ENCODE measurements around the gene KPNA2. TPM values are rescaled to one million over a fixed set of nuclear protein-coding genes. Genes with fewer than 3 reads are reported as not detected.
A peak's percentile ranks its signal among the peaks of the same experiment; 100 is the strongest.
"Not testable (repeated sequence)": the region's sequence is repeated elsewhere in the genome, so short reads cannot be mapped to it uniquely, and the experiment has no call there.

KPNA2 gene
- total RNA-seq, 1 experiment from 2014 or later, result 481 TPM

DNA sequence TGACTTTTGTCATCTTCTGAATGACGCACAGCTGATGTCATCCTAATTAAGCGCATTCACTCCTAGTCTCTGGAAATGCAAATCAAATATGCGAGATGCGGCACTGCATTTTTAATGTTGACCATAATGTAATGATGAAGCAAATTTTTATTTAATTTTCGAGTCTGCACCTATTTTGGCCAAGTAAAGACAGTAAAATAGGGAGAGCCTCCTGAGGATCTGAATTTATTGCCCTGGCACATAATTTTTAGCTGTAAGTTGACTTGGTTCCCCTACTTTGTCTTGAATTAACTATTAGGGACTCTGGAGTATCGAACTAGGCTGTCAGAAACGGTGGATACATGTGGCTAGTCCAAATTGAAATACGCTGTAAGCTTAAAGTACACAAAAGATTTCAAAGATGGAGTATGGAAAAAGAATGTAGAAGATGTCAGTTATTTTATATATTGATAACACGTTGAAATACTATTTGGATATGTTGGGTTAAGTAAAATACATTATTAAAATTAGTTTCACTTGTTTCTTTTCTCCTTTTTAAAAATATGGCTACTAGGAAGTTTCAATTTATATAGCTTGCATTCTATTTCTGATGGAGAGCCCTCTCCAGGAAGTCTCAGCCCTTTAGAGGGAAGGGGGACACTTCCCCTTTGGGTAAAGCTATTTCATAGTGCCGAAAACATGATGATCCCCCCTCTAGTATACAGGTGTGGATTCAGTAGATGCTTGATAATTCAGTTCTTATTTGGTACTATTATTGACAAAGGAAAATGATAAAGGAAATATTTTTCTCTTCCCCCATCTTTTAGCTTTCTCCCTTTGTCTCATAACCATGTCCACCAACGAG lies 991 bp downstream of the KPNA2 start:
- Histone ChIP-seq H3K36me3 (ENCODE audit: insufficient read depth, low read length, poor library complexity, severe bottlenecking) (peaks cover 49% of the 10 kb centered on the region), H3K9me3 (ENCODE audit: low read depth, low read length, poor library complexity, severe bottlenecking) (no peaks in the 10 kb centered on the region), H3K4me1 (ENCODE audit: insufficient read depth, low read length, poor library complexity, severe bottlenecking) (peaks cover 26% of the 10 kb centered on the region), H3K4me3 (ENCODE audit: low read depth, low read length, poor library complexity, severe bottlenecking) (peak overlapping the region; percentile 95), H3K27ac (ENCODE audit: low read depth, low read length, poor library complexity, severe bottlenecking) (peak overlapping the region; percentile 98), H3K27me3 (replicated peaks; ENCODE audit: insufficient read depth, low read depth, low read length, poor library complexity) (no peaks in the 10 kb centered on the region)
- ChIA-PET CTCF (interaction anchor here (0.6 kb wide), 1 partner anchor 116 kb away, joined by 5 read pairs; no protein-coding TSS in a partner anchor), POLR2A (ENCODE audit: low non-redundant PET) (no interaction called here)
- no peak for DNase-seq (ENCODE audit: low spot score)
- no peak for TF ChIP-seq EZH2 (IDR thresholded peaks at IDR 0.05; ENCODE audit: borderline replicate concordance, low read depth, low read length, poor library complexity, severe bottlenecking)
- TF ChIP-seq, protein P1, sequence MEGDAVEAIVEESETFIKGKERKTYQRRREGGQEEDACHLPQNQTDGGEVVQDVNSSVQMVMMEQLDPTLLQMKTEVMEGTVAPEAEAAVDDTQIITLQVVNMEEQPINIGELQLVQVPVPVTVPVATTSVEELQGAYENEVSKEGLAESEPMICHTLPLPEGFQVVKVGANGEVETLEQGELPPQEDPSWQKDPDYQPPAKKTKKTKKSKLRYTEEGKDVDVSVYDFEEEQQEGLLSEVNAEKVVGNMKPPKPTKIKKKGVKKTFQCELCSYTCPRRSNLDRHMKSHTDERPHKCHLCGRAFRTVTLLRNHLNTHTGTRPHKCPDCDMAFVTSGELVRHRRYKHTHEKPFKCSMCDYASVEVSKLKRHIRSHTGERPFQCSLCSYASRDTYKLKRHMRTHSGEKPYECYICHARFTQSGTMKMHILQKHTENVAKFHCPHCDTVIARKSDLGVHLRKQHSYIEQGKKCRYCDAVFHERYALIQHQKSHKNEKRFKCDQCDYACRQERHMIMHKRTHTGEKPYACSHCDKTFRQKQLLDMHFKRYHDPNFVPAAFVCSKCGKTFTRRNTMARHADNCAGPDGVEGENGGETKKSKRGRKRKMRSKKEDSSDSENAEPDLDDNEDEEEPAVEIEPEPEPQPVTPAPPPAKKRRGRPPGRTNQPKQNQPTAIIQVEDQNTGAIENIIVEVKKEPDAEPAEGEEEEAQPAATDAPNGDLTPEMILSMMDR (conservative IDR thresholded peaks at IDR 0.05; ENCODE audit: low read depth, low read length), result no peak
- intact Hi-C loops (cut with micrococcal nuclease; ENCODE audit: unreplicated experiment), result no loop called here
- TSS peak; percentile 61 for BruUV-seq (replicated peaks)

DNA sequence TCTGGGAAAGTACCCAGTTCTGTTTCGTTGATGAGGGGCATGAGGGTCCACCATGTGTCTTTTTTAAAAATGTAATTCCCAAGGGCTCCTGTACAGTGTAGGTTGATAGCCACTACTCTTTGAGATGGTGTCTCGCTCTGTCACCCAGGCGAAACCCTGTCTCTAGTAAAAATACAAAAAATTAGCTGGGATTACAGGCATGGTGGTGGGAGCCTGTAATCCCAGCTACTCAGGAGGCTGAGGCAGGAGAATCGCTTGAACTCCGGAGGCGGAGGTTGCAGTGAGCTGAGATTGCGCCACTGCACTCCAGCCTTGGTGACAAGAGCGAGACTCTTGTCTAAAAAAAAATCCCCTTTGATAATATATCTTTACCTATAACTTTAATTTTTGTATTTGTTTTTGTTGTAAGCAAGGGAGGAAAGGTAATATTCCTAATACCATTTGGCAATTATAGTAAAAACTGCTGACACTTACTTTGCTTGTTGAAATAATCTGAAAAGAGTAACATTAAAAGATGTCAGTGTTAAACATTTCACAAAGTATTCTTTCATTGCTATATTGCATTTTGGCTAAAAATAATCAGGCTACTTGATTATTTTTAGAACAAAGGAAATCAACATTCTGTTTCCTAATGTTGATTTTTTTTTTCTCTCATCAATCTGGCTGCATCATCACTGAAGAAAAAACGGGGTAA lies 11.8 kb downstream of the KPNA2 start:
- Histone ChIP-seq H3K9me3 (ENCODE audit: low read depth, low read length, poor library complexity, severe bottlenecking) (no peaks in the 10 kb centered on the region), H3K4me1 (ENCODE audit: insufficient read depth, low read length, poor library complexity, severe bottlenecking) (no peaks in the 10 kb centered on the region), H3K36me3 (ENCODE audit: insufficient read depth, low read length, poor library complexity, severe bottlenecking) (peaks cover 57% of the 10 kb centered on the region), H3K27me3 (replicated peaks; ENCODE audit: insufficient read depth, low read depth, low read length, poor library complexity) (no peaks in the 10 kb centered on the region), H3K27ac (ENCODE audit: low read depth, low read length, poor library complexity, severe bottlenecking) (peak overlapping the region; percentile 27), H3K4me3 (ENCODE audit: low read depth, low read length, poor library complexity, severe bottlenecking) (no peak overlapping the region)
- POLR2A ChIA-PET (ENCODE audit: low non-redundant PET), result interaction anchor here (0.6 kb wide), 1 partner anchor 347 kb away, joined by 3 read pairs; no protein-coding TSS in a partner anchor
- CTCF ChIA-PET, result no interaction called here
- no peak for DNase-seq (ENCODE audit: low spot score)
- TF ChIP-seq, protein P1 (conservative IDR thresholded peaks at IDR 0.05; ENCODE audit: low read depth, low read length), result no peak
- TF ChIP-seq EZH2 (IDR thresholded peaks at IDR 0.05; ENCODE audit: borderline replicate concordance, low read depth, low read length, poor library complexity, severe bottlenecking), result no peak
- no TSS peak for BruUV-seq (replicated peaks)
- intact Hi-C loops (cut with micrococcal nuclease; ENCODE audit: unreplicated experiment), result no loop called here

DNA sequence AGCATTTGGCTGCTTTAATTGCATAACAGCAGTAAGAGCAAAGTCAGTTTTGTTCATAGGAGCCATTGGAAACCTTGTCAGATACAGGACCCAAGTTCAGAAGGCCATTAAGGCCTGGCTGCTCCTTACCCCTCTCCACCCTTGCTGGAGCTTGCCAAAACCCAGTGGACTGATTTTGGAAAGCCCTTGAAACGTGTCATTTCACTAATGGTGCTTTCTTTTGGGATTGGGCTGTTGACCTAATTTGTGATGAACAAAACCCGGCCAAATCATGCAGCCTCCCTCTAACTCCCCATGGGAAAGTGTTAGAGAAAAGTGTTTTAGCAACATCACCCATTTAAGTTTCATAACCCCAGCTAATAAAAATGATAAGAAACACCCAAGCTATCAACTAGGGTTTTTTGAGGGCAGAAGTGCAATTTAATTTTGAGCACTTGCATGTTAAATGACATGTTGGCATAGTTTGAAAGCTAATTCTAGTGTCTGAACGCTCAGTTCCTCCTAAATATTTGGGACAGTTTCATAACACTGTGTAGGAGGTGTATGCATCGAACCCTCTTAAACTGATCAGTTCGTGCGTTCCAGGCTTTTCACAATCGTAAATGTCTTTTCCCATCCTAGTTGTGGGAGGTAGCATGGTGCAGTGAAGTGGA lies 12.5 kb downstream of the KPNA2 start:
- H3K27me3 ChIP-seq (replicated peaks; ENCODE audit: insufficient read depth, low read depth, low read length, poor library complexity); DNase-seq (ENCODE audit: low spot score); H3K9me3 ChIP-seq (ENCODE audit: low read depth, low read length, poor library complexity, severe bottlenecking); intact Hi-C loops (cut with micrococcal nuclease; ENCODE audit: unreplicated experiment); H3K4me3 ChIP-seq (ENCODE audit: low read depth, low read length, poor library complexity, severe bottlenecking); CTCF ChIA-PET; BruUV-seq (replicated peaks); H3K4me1 ChIP-seq (ENCODE audit: insufficient read depth, low read length, poor library complexity, severe bottlenecking): not testable (repeated sequence)
- POLR2A ChIA-PET (ENCODE audit: low non-redundant PET), result interaction anchor here (0.6 kb wide), 1 partner anchor 348 kb away, joined by 3 read pairs; no protein-coding TSS in a partner anchor
- peak overlapping the region; percentile 27 for H3K27ac ChIP-seq (ENCODE audit: low read depth, low read length, poor library complexity, severe bottlenecking)
- H3K36me3 ChIP-seq (ENCODE audit: insufficient read depth, low read length, poor library complexity, severe bottlenecking), result peaks cover 50% of the 10 kb centered on the region
